ENCODE results near the gene ASTL.

The ASTL gene

DNA sequence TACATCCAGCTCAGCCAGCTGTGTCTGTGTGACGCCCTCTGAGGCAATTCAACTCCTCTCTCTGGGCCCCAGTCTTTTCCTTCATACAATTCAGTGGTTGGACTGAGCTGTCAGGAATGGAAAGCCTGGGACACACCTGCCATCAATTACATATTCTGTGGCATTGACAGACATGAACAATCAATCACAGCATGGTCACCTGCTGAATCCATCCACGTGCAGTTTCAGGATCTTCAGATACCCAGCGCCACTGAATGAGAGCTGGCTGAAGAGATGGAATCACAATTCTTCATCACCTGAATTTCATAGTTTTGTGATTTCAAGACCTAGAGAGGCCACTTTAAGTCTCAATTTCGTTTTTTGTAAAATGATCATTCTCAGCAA lies 27.1 kb downstream of the ASTL start:
- no peak for DNase-seq

DNA sequence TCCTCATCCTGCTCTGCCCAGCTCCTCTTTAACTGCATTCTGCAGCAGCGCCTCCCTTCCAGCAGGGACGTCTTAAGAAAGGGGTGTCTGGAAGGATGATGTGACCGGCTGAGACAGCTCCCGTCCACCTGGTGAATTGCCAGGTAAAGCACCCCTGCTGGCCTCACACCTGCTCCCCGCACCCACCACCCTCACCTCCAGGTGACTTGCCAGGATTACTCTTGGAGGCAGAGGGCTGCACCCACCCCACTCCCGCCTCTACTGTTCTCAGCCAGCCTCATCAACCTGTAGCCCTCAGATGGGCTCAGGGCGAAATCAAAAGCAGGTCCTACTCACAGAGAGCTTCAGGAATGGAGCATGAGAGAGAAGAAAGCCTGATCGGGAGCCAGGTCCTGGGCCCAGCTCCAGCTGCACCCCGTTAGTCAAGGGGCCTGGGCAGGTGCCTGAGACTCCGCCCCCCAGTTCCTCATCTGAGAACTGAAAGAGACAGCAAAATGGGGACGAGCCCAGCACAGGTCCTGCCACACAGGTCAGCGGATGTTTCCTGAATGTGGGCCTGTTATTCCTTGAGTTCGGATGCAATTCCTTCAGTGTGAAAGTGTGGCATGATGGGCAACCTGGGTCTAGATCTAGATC lies 27.6 kb downstream of the ASTL start:
- no peak for DNase-seq

DNA sequence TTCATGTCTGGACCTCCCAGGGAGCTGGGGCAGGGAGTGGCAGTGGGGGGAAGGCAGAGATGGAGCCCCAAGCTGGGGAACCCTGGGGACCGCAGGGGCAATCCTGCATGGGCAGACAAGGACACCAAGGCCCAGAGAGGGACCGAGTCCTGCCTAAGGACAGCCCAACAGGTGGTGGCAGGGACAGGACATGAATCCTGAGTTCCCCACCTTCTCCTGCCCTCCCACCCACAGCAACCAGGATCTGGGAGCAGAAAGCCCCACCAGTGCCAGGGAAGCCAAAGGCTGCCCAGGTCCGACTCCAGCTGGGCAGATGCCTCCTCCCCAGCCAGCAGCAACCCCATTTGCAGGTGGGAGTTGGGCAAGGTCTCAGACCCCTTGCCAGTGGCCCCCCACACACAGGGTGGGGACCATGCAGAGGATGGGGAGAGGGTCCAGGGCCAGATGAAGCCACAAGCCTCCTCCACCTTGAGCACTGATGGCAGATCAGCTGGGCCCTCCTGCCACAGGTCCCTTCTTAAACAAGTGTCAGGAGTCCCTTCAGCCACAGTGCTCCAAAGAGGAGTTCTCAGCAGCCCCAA lies 28.3 kb downstream of the ASTL start:
- no peak for DNase-seq

DNA sequence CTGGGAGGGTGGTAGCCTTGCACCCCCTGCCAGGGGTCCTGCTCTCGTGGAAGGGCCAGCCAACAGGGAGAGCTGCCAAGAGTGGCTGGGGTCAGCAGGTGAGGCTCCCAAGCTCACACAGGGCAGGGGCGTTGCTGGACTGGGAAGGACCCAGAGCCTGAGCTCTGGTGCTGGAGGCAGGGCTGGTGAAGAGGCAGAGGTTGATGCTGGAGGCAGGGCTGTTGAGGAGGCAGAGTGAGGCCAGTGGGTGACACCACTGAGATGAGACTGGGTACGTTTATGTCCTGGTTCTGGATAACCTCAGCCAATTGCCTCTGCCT lies 29.0 kb downstream of the ASTL start:
- DNase-seq, result no peak

DNA sequence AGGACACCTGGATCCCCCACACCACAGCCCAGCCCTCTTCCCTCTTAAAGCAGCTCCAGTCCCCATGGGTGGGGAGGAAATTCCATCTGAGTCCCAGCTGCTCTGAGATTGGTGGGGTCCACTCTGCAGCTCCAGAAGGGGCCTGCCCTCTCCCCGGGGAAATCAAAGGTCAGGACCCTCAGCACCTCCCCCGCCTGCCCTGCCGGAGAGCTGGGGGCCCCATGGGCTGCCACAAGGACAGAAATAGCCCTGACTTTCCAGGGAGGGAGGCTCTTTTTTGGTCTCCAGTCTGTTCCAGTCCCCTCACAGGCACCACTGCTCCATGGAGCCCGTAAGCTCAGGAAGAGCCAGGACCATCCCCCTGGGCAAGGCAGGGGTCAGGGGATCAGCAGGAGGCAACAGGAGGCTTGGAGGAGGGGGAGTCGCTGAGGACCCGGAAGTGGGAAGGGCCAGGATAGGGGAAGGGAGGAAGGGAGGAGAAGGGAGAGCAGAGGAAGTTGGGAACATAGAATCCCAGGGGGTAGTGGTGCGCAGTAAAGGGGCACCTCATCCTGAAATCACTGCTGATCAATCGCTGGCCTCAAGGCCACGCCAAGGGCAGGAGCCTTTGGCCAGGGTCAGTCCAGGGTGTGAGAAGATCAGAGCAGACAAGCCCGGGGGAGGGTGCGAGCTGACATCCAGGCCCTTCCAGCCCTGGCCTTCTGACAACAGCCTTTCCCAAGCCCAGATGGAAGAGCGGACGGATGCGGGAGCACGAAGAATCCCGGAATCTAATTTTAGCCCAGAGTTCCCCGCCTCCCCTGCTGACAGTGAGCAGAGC lies 29.6 kb downstream of the ASTL start:
- DNase-seq, result no peak

DNA sequence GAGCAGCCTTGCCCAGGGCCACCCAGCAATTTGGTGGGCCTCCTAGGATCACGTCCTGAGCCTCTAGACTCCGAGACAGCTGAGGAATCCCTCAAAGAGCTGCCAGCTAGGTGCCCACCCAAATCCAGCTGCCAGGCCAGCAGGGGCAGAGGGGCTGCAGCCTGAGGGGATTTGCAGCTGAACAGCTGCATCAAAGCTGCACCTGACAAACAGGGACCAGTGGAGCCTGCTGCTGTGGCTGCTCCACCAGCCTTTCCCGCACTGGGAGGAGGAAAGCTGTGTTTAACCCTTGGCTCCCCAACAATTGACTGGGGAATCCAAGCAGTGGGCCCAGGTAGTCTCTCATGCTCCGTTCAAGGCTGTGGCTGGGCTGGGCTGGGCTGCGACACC lies 30.2 kb downstream of the ASTL start:
- no peak for DNase-seq

DNA sequence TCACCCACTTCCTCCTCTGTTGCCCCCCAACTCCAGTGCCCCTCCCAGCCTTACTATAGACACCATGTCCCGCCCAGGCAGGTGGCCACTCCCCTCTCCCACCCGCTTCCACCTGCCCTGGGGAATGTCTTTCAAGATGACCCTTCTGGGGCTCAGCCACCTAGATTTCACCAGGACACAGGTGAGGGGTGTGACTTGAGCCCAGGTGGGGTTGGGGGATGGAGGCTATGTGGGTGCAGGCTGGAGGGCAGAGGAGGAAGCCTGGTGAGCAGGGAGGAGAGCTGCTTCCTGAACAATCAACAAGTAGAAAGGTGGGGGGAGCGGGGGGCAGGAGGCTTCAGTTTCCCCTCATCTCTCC lies 30.6 kb downstream of the ASTL start:
- DNase-seq, result no peak

DNA sequence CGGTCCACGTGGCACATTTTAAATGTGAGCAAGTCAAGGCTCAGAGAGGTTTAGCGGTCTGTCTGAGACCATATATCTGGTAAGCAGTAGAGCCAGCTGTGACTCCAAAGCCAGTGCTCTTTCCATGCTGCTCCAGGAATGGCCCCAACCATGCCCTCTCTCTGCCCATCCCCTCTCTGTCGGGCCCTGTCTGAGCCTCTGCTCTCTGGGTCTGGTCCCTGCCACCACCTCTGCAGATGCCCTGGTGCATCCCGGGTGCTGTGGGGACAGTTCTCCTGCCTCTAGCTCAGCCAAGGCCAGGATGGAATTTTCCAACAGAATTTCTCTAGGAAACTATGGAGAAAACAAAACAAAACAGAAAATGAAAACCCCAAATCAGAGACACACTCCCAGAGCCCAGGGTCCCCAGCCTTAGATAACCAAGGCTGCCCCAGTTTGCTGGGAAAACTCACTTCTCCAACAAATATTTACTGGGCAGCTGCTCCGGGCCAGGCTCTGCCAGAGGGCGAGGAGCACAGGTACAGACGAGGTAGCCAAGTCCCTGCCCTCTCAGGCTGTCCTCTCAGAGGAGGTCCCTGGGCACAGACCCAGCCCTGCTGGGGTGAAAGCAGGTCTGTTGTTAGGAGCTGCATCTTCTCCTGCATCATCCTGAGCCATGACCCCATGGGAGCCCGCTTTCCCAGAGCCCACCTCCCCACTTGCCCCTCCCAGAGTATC lies 31.2 kb downstream of the ASTL start:
- DNase-seq, result no peak

DNA sequence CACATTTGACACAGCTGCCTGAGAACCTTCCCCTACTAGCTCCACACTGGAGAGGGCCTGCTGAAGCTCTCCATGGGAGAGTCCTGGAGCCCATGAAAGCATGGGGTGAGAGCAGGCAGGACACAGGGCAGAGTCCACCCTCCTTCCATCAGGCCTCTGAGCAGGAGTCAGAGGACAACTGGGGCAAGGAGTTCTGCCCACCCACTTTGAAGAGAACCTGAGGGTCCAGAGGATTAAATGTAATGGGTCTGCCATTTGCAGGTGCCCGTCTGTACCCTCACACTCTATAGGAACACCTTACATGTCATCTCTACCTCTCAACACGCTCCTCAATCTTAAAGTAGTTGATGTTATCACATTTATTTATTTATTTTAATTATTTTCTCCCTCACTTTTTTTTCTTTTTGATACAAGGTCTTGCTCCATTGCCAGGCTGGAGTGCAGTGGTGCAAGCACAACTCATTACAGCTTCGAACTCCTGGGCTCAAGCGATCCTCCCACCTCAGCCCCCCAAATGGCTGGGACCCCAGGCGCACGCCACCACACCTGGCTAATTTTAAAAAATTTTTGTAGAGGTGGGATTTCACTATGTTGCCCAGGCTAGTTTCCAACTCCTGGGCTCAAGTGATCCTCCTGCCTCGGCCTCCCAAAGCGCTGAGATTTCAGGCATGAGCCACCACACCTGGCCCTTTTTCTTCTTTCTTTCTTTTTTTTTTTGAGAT lies 32.1 kb downstream of the ASTL start:
- no peak for DNase-seq

DNA sequence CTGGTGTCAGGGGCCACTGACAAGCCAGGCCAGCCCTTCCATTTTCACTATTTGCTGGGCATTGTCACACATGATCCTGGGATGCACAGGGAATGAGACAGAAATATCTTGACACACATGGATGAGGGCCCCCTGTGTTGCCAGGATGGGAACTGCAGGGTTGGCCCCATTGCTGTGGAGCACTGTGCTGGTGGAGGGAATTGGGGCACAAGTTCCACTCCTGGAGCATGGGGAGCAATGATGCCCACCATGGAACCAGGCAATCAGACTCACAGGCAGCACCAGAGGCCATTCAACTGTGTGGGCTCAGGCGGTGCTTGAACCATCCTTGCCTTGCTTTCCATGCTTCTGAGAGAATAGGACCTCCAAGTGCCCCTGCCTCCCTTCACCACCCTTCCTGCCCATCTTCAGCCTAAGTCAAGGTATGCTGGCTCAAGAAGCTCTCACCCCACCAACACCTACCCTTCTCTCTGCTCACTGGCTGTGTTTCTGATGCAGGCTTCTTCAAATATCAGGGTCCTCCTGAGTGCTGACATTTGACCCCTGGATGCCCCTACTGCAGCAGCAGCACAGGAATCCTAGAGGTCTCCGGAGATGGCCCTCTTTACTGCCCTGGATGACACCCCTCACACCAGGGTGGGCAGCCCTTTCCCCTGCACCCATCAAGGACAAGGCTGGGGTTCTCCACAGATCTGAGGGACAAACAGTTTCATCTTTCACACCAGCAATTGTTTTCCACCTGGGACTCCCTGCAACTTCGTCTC lies 33.0 kb downstream of the ASTL start:
- DNase-seq, result no peak

DNA sequence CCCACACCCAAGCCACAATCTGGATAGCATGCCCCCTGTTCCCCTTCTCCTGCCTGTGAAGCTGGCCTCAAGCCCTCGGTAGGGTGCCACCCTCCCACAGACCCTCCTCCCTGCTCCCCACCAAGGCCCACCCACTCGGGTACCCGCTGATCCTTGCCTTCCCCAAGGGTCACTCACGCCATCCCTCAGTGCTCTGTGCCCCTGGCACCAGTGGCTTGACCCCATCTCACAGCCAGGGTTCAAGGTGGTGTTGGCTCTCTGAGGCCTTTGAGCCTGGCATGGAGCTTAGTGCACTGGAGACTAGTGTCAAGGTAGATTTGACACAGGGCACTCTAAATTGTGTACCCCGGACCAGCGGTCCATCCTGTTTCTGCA lies 33.8 kb downstream of the ASTL start:
- DNase-seq, result no peak

DNA sequence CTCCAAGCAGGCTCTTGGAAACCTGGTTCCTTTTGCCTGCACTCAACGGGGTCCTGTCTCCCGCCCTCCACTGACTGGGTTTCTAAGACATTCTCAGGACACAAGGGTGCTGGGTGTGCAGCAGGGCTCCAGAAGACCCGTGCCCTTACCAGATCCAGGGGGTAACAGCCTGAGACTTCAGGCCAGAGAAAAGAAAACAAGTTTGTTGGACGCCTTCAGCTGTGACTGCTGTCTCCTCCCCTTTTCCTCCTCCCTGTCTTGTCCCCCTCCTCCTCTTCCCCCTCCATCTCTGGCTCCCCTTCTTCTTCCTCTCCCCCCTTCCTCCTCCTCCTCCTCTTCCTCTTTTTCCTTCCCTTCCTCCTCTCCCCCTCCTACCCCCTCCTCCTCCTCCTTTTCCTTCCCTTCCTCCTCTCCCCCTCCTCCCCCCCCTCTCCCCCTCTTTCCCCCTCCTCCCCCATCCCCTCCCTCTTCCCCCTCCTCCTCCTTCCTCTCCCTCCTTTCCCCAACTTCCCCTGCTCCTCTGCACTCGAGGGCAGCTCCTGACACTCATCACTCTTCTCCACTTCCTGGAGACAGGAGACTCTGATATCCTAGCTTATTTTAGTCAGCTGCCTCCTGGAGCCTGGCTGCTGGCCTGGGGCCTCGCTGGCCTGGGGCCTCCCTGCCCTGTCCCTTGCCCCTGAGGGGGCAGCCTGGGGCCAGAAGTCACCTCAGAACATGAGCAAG lies 34.4 kb downstream of the ASTL start:
- no peak for DNase-seq

DNA sequence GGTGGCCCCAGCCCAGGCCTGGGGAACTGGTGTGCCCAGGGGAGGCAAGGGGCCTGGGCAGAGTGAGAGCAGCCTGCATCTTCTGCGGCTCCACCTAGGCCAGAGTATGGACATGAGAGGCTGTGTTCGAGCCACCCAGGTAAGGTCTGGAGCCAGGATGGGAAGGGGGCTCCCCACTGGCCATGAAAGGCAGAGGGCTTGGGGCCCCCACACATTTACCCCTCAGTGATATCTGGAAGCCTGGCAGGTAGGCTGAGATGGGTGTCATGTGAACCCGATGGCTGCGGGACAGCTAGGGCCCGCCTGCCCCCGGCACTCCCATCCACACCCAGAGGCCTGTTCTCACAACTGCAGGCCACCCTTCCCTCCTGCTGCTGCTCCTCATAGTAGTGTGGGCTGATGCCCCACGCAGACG lies 35.1 kb downstream of the ASTL start:
- no peak for DNase-seq

DNA sequence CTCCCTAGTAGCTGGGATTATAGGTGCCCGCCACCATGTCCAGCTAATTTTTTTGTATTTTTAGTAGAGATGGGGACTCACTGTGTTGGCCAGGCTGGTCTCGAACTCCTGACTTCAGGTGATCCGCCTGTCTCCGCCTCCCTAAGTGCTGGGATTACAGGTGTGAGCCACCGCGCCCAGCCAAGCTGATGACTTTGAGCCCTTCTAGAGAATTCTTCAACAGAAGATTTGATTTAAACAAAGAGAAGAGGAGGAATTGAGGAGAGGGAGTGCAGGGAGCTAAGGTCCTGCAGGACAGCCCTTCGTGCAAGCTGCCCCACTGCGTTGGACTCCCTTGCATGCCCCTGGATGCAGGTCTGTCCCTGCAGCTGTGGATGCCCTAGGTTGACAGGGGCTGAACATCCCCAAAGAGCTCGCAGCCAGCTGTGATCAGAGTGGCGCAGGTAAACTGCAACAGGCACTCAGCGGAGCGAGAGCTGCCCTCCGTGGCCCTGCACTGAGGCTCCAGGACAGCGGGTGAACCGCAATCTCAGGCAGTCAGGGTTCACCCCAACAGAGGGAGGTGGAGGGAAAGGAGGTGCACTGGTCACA lies 35.6 kb downstream of the ASTL start:
- no peak for DNase-seq

DNA sequence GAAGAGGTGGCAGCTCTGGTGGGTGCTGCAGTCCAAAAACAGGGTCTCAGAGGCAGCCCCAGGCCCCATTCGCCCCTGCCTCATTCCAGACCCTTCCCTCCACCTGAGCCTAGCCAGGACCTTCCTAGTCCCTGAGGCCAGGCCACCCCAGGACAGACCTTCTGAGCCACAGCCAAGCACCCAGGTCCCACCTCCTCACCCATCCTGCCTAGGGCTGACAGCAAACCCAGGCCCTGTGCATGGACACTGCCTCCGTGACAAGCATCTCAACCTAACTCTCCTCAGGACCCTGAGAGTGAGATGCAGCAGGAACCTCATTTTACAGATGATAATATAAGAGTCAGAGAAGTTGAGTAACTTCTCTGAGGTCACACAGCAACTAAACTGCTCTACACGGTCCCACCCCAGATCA lies 37.4 kb downstream of the ASTL start:
- DNase-seq, result no peak

DNA sequence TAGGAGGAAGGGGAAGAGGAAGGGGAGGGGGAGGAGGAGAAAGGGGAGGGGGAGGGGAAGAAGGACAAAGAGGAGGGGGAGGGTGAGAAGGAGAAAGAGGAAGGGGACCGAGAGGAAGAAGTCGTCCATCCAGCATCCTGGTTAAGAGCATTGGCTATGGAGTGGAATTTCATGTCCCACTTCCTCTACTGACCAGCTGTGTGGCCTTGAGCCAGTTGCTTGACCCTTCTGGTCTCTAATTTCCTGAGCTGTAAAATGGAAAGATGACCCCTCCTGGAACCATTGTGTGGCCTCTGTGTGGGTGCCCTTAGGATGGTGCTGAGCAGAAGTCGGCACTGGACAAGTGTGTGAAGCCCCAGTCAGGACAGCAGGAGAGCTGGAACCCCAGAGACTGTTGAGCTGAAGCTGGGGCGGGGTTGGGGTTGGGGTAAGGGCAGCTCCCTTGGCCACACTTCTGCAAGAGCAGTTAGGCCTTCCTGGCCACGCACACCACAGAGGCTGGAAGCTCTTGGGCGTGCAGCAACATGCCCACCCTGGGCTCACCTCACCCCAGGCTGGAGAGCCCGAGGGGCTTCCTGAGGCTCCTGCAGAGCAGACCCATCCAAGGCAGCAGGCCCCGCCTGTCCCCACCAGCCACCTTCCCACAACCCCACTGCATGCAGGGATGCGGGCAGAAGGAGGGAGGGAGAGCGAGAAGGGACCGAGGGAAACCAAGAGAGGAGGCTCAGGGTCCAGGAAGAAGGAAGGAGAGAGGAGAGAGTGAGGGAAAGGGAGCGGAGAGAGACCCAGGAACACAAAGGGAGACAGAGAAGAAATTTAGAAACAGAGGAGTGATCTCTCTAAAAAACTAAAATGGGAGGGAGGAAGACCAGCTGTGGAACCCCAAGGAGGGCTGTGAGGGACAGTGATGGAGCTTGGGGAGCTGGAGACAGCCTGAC lies 38.2 kb downstream of the ASTL start:
- no peak for DNase-seq

DNA sequence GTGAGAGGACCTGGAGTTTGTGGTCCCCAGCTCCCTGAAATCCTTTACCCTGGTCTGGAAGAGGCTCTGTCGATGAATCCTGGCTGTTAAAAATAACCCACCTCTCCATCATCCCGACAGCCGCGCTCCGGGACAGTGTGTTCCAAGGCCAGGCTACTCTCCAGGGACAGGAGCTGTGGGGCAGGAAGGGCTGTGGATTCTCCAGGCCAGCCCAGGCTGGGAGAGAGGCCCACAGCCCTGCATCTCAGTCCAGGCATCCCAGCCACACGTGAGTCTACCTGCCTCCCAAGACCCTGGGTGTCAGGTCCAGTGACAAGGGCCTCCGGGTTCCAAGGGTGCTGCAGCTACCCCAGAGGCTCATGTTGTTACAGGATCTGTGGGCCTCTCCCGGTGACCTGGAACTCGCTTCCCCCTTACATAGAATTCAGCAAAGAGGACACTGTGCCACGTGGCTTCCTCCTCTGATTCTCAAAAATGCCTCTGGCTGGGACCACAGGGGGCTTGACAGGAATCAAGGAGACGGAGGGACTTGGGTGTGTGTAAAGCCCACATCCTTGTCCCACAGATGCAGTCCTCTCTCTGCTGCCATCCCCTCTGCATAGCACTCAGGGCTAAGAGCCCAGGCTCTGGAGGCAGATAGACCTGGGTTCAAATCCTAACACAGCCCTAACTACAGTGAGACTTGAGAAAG lies 39.3 kb downstream of the ASTL start:
- DNase-seq, result no peak

DNA sequence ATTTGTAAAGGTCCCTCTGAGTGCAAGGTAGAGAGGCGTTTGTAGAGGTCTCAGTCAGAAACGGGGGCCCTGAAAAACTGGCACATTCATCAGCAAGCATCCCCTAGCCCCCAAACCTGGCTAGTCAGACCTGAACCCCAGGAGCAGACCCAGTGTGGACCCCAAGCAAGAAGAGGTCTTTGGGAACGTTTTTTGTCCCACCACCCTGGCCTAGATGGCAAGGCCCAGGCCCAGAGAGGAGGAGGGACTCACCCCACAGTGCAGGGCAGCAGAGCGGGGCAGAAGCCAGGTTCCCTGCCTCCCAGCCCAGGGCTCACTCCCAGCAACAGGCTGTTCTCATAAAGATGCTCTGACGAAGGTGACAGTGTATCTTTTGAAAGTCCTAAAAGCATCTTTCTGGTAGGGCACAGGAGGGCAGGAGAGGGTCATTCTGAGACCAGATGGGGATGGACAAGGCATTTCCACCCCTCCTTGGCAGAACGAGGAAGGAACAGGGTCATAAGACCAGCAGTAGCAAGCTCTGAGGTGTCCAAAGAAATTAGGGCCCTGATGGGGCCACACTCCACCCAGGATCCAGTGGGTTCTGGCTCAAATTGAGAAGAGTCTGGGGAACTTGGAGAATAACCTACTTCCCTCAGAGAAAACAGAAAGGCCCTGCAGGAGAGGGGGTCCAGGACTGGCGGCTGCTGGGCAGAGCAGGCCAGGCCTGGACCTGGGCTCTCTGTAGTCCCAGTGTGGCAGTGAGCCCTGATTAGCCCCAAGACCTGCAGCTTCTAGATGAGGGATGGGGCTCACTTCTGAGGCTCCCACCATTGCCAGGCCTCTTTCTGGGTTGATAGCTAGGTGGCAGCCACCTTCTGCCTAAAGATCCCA lies 40.1 kb downstream of the ASTL start:
- no peak for DNase-seq

DNA sequence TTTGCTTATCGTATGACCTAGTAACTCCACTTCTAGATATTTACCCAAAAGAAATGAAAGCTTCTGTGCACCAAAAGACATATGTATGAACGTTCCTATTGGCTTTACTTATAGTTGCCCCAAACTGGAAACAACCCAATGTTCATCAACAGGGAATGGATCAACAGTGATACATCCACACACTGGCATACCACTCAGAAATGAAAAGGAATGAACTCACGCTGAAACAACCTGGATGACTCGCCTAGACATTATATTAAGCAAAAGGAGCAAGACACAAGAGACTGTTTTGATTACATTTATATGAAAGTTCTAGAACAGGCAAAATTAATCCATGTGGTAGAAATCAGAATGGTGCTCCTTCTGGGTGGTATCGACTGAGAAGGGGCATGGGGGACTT lies 40.9 kb downstream of the ASTL start:
- no peak for DNase-seq

Data from stimulated activated naive CD4-positive, alpha-beta T cell treated with Interleukin-2 at 50 U/mL for 16 hours (primary cell).